GM04504 (cell line): ENCODE results near the gene TMEM255B.
"Not testable (repeated sequence)": the region's sequence is repeated elsewhere in the genome, so short reads cannot be mapped to it uniquely, and the experiment has no call there.

Experiments
- DNase-seq: peaks from one replicate; pipeline ENCODE4 v3.0.0-alpha.2; 2012; ENCODE audit warnings: low read depth

The TMEM255B gene

GRCh38 chr13:113749507-113749906 is 9.5 kb upstream of the TMEM255B start:
- no peak for DNase-seq

- DNase-seq, result no peak
Measured at GRCh38 chr13:113749967-113750366, 9.1 kb upstream of the TMEM255B start.

GRCh38 chr13:113750554-113751399 is 8.2 kb upstream of the TMEM255B start:
- no peak for DNase-seq

- DNase-seq, result no peak
Measured at GRCh38 chr13:113751491-113751890, 7.5 kb upstream of the TMEM255B start.

GRCh38 chr13:113752211-113752986 is 6.6 kb upstream of the TMEM255B start:
- not testable (repeated sequence) for DNase-seq

GRCh38 chr13:113753171-113753570 is 5.9 kb upstream of the TMEM255B start:
- DNase-seq, result no peak

- no peak for DNase-seq
Measured at GRCh38 chr13:113754242-113754641, 4.8 kb upstream of the TMEM255B start.

GRCh38 chr13:113754691-113755090 is 4.3 kb upstream of the TMEM255B start:
- no peak for DNase-seq

GRCh38 chr13:113756441-113757097 is 2.5 kb upstream of the TMEM255B start:
- no peak for DNase-seq

GRCh38 chr13:113759525-113760137 is 605 bp downstream of the TMEM255B start:
- peak; percentile 1 for DNase-seq

GRCh38 chr13:113761136-113761535 is 2.1 kb downstream of the TMEM255B start:
- no peak for DNase-seq

GRCh38 chr13:113762075-113762474 is 3.0 kb downstream of the TMEM255B start:
- no peak for DNase-seq

- no peak for DNase-seq
Measured at GRCh38 chr13:113762538-113762937, 3.5 kb downstream of the TMEM255B start.

GRCh38 chr13:113763254-113763653 is 4.2 kb downstream of the TMEM255B start:
- no peak for DNase-seq

- no peak for DNase-seq
Measured at GRCh38 chr13:113763961-113764792, 5.2 kb downstream of the TMEM255B start.

GRCh38 chr13:113764793-113765563 is 6.0 kb downstream of the TMEM255B start:
- no peak for DNase-seq

- no peak for DNase-seq
Measured at GRCh38 chr13:113765564-113765910, 6.5 kb downstream of the TMEM255B start.

- DNase-seq, result no peak
Measured at GRCh38 chr13:113766035-113766800, 7.2 kb downstream of the TMEM255B start.

GRCh38 chr13:113767366-113767765 is 8.3 kb downstream of the TMEM255B start:
- DNase-seq, result no peak
